ENCODE measurements around the gene LY6G5B.

The LY6G5B gene, protein sequence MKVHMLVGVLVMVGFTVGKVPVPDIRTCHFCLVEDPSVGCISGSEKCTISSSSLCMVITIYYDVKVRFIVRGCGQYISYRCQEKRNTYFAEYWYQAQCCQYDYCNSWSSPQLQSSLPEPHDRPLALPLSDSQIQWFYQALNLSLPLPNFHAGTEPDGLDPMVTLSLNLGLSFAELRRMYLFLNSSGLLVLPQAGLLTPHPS

DNA sequence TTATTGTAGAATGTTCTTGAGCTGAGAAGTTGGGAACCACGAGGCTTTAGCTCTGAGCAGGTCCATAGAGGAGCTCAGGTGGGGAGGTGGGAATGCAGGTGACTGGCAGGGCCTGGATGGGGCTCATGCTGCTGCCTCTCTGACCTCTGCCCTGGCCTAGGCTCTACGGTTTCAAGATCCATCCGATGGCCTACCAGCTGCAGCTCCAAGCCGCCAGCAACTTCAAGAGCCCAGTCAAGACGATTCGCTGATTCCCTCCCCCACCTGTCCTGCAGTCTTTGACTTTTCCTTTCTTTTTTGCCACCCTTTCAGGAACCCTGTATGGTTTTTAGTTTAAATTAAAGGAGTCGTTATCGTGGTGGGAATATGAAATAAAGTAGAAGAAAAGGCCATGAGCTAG lies at the start of gene LY6G5B:
LY6G5B (plus strand) TSS at position 301 of the 400 bp plus-strand sequence. CDS start 975 bp downstream, outside the sequence.
- no peak for DNase-seq (ENCODE audit: low read depth)

DNA sequence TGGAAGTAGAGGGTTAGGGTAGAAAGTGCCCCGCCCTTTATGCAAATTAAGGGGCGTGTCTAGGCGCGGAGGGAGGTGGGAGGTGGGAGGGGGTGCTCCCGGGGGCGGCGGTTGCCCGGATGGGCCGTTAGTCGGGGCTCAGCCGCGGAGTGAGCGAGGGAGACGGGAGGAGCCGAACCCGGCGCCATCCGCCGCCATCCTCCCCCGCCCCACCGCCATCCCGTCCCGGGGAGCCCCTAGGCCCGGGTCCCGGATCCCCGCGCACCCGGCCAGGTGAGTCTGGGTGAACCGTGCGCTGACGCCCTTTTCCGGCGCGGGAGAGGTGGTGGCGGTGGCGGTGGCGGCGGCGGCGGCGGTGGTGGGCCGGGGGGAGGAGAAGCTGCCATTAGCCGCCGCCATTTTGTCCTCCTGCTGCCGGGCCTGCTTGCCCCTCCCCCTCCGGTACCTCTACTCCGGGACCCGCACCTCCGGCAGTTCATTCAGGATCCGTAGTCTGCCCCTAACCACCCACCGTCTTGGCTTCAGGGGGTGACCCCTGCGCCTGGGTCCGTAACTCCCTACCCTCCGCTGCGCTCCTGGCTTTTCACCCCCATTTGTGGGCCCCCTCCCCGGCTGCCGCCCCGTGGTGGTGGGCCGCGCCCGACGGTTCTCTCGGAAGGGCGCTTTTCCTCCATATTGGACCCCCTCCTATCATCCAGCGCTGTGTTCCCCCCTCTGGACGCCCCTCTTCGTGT lies 49.0 kb upstream of the LY6G5B start, which contains the start of gene PRRC2A:
PRRC2A (plus strand) TSS at position 130 of the 734 bp plus-strand sequence. CDS start 2,075 bp downstream, outside the sequence.
- peak; percentile 93 for DNase-seq (ENCODE audit: low read depth)

DNA sequence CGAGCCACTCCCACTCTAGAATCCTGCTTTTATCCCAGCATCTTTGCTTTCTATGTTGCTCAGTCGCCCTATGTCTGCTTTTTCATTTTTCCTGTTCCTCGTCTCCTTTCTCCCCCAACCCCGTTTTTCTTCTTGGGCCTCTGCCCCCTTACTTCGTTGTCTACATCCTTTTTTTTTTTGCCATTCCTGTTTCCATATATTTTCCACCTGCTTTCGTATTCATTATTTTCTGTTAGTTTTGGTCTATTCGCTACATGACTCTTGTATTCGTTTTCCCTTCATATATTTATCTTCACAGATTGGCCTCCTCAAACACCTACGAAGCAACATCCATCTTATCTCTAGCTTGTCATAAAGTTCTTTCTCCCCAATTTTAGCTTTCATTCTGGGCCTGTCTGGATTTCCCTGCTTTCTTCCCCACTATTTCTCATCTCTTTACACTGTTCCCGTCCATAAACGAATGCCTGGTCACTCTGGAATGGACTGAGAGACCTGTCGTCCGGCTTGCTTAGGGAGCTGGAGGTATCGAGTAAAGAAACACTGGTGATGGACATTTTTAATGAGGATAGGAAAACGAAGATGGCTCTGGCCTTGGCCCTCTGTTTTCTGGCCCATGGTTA lies 48.3 kb upstream of the LY6G5B start:
- DNase-seq (ENCODE audit: low read depth), result no peak

DNA sequence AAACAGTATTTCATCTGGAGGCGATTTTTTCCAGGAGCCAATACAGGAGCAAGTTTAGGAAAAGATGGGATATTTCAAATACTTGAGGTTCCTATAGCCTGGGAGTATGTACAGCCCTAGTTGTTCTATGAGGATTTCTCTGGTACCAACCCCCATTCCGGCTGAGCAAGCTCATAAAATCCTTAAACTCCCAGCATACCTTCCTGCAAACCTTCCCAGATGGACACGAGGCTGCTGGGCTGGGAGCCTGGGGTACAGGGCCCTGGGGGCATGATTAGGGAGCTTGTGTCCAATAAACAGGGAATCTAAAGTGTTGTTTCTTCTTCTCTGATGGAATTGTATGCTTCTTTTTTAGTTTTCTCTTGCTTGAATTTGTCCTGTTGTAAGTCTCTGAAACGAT lies 47.8 kb upstream of the LY6G5B start:
- no peak for DNase-seq (ENCODE audit: low read depth)

DNA sequence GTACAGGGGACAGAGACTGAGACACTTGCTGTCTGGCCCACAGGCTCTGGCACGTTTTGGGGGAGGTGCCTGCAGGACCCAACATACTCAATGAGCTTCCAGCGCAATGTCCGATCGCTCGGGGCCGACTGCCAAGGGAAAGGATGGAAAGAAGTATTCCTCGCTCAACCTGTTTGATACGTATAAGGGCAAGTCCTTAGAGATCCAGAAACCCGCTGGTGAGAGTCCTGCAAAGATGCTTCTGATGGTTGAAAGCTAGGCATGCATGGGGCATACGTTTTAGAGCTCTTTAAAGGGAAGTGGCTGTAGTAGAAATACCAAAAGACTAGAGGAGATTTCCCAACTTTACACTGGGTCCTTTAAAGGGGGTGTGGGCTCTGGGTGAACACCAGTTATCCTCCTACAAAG lies 47.1 kb upstream of the LY6G5B start:
- DNase-seq (ENCODE audit: low read depth), result no peak

DNA sequence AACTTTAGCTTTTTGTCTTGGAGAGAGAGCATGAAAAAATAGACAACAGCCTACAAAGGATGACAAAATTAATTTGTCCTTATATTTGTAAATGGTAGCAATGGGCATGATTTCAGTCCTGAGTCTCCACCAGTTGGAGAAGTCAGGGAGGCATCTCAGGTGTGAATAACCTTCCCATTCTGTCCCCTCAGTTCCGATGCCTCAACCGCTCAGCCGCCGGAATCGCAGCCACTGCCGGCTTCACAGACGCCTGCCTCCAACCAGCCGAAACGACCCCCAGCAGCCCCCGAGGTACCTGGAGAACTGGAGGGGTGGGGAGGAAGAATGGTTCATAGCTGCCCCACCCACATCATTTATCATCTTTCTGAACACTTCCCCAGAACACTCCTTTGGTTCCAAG lies 45.7 kb upstream of the LY6G5B start:
- no peak for DNase-seq (ENCODE audit: low read depth)

DNA sequence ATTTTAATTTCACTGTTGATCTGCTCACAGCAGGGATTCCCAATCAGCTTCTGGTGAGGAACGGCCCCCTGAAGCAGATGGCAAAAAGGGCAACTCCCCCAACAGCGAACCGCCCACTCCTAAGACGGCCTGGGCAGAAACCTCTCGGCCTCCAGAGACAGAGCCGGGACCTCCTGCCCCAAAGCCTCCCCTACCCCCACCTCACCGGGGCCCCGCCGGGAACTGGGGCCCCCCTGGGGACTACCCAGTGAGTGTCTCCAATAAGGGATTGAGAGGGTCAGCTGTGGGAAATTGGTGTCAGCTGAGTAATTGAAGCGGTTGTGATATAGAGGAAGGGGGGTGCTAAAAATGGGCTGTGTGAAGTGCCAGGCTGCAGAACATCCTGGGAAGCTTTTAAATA lies 42.8 kb upstream of the LY6G5B start:
- DNase-seq (ENCODE audit: low read depth), result no peak

DNA sequence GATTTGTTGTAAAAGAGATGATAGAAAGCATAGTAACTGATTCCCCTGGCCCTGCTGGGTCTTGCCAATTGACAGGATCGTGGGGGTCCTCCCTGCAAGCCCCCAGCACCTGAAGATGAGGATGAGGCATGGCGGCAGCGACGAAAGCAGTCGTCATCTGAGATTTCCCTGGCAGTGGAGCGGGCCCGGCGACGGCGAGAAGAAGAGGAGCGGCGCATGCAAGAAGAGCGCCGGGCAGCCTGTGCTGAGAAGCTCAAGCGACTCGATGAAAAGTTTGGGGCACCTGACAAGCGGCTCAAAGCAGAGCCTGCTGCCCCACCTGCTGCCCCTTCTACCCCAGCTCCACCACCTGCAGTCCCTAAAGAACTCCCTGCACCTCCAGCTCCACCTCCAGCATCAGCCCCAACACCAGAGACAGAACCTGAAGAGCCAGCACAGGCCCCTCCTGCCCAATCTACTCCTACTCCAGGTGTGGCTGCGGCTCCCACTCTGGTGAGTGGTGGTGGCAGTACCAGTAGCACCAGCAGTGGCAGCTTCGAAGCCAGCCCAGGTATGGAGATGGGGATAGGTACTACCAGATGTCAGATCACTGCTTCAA lies 42.0 kb upstream of the LY6G5B start:
- no peak for DNase-seq (ENCODE audit: low read depth)

DNA sequence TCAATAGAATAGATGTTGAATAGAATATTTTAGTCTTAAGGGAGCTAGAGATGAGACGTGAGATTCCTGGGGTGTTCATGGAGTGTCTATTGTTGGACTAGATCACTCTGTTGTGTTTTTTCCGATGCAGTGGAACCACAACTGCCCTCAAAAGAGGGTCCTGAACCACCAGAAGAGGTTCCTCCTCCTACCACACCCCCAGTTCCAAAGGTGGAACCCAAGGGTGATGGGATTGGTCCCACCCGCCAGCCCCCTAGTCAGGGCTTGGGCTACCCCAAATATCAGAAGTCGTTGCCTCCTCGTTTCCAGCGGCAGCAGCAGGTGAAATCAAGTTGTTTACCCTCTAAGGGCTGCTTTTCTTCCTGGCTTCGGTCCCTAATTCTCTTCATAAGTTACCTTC lies 40.8 kb upstream of the LY6G5B start:
- DNase-seq (ENCODE audit: low read depth), result no peak

DNA sequence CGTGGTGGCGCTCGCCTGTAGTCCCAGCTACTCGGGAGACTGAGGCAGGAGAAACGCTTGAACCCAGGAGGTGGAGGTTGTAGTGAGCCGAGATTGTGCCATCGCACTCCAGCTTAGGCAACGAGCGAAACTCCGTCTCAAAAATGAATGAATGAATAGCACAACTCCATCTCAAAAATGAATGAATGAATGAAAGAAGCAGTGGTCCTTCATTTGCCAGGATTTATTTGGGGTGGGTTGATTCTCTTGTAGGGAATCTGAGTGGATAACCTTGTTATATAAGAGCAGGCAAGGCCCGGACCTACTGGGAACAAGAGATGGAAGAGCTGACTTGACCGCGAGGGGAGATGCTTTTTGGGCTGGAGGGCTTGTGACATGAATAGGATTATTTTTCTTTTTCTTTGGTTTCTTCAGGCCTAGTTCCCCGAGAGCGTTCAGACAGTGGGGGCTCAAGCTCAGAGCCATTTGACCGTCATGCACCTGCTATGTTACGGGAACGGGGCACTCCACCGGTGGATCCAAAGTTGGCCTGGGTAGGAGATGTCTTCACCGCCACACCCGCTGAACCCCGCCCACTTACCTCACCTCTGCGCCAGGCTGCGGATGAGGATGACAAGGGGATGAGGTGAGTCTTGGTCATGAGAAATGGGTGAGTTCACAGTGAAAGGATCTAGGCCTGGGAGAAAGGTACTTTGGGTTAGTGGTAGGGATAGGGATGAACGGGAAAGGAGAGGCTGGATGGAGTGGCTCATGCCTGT lies 39.4 kb upstream of the LY6G5B start:
- DNase-seq (ENCODE audit: low read depth), result no peak

DNA sequence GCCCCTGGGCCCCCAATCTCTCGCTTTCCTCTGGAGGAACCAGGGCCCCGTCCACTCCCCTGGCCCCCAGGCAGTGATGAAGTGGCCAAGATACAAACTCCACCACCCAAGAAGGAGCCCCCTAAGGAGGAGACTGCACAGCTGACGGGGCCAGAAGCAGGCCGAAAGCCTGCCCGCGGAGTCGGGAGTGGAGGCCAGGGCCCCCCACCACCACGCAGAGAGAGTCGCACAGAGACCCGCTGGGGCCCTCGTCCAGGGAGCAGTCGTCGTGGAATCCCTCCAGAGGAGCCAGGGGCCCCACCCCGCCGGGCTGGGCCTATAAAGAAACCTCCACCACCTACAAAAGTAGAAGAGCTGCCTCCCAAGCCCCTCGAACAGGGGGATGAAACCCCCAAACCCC lies 38.6 kb upstream of the LY6G5B start:
- DNase-seq (ENCODE audit: low read depth), result no peak

DNA sequence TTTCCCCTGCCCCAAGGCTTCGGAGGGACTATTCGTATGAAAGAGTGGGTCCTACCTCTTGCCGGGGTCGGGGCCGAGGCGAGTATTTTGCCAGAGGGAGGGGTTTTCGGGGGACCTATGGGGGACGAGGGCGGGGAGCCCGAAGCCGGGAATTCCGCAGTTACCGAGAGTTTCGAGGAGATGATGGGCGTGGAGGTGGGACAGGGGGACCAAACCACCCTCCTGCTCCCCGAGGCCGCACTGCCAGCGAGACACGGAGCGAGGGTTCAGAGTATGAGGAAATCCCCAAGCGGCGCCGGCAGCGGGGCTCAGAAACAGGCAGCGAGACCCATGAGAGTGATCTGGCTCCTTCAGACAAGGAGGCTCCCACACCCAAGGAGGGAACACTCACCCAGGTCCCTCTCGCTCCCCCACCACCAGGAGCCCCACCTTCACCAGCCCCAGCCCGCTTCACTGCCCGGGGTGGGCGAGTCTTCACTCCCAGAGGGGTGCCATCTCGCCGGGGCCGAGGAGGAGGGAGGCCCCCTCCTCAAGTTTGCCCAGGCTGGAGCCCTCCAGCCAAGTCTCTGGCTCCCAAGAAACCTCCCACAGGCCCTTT lies 38.0 kb upstream of the LY6G5B start:
- no peak for DNase-seq (ENCODE audit: low read depth)

DNA sequence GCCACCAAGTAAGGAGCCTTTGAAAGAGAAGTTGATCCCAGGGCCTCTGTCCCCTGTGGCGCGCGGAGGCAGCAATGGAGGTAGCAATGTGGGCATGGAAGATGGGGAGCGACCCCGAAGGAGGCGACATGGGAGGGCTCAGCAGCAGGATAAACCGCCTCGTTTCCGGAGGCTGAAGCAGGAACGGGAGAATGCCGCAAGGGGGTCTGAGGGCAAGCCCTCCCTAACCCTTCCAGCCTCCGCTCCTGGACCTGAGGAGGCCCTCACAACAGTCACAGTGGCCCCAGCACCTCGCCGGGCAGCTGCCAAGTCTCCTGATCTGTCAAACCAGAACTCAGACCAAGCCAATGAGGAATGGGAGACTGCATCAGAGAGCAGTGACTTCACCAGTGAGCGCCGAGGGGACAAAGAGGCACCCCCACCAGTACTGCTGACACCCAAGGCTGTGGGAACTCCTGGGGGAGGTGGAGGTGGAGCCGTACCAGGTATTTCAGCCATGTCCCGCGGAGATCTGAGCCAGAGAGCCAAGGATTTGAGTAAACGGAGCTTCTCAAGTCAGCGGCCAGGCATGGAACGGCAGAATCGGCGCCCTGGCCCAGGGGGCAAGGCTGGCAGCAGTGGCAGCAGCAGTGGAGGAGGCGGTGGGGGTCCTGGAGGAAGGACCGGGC lies 37.4 kb upstream of the LY6G5B start:
- DNase-seq (ENCODE audit: low read depth), result no peak

DNA sequence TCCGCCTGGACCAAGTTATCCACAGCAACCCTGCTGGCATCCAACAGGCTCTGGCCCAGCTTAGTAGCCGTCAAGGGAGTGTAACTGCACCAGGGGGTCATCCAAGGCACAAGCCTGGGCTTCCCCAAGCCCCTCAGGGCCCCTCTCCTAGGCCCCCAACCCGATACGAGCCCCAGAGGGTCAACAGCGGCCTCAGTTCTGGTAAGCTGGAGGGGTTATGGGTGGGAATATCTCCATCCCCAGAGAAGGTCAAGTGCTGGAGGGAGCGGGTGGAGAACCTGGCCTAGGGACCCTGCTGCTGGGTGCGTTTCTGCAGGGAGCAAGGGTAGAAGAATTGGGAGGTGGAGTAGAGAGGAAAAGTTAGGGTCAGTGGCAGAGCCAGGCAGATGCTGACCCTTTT lies 36.3 kb upstream of the LY6G5B start:
- no peak for DNase-seq (ENCODE audit: low read depth)

DNA sequence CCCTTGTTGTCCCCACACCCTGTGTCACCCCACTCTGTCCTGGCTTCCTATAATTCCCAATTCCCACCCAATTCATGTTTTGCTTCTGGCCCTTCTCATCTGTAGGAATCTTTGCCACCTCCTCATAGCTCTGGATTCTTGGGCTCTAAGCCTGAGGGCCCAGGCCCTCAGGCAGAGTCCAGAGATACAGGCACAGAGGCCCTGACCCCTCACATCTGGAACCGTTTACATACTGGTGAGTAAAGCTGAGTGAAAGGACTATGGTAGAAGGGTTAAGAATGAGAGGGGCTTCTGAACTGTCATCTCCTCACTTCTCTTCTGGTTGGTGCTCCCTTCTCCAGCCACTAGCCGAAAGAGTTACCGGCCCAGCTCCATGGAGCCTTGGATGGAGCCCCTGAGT lies 35.6 kb upstream of the LY6G5B start:
- no peak for DNase-seq (ENCODE audit: low read depth)

DNA sequence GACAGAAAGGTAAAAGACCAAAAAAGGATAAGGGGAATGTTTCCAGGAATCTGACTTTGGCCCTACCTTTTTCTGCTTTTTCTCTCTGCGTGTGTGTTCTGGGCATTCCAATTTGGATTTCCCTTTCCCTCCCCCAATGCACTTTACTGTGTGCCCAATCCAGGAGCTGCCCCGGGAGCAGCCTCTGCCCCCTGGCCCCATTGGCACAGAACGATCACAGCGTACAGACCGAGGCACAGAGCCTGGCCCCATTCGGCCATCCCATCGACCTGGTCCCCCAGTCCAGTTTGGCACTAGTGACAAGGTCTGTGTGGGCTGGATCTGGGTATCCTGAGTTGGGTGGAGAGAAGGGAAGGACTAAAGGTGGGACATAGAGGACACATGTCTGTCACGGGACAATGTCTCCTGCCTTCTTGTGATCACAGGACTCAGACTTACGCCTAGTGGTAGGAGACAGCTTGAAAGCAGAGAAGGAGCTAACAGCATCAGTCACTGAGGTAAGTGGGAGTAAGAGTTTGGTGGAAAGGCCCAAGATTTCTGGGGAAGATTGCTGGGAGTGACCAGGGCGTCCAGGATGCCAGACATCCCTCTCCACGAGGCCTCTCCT lies 34.7 kb upstream of the LY6G5B start:
- DNase-seq (ENCODE audit: low read depth), result no peak

DNA sequence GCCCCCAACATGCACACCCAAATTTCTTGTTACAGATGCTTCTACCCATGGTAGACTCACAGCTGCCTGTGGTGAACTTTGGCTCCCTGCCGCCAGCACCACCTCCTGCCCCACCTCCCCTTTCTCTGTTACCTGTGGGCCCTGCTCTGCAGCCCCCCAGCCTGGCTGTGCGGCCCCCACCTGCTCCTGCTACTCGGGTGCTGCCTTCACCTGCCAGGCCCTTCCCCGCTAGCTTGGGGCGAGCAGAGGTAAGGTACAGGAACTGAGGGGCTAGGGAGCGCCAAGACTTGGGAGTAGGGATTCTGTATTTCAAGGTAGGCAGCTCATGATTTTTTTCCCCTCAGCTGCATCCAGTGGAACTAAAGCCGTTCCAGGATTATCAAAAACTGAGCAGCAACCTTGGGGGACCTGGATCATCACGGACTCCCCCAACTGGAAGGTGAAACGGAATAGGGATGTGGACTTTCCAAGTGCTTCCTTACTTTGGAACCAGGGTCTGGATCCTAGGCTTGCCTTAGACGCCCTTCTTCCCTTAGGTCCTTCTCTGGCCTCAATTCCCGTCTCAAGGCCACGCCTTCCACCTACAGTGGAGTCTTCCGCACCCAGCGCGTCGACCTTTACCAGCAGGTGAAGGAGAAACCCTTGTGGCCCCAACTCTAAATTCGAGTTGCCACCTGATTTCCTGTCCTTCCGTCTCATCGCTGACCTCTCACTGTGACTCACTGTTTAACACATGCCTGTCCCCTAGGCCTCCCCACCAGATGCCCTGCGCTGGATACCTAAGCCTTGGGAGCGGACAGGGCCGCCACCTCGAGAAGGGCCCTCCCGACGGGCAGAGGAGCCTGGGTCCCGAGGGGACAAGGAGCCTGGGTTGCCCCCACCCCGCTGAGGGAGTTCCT lies 32.8 kb upstream of the LY6G5B start:
- no peak for DNase-seq (ENCODE audit: low read depth)

DNA sequence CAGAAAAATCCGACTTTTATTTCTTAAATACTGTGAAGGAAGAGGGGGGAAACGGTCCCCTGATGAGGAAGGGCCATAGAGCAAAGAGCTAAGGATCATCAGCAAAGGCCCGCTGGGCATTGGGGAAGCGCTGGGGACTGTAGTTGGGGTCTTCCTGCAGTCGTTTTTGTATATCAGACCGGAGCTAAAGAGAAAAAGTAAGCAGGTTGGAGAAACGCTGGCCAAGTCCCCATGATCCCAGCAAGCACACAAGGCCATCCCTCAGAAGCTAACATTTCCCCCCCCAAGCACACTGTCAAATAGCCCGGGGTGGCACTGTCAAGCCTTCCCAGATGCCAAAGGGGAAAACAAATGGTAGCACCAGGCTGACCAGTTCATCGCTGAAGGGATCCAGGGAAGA lies 30.7 kb upstream of the LY6G5B start:
- no peak for DNase-seq (ENCODE audit: low read depth)

DNA sequence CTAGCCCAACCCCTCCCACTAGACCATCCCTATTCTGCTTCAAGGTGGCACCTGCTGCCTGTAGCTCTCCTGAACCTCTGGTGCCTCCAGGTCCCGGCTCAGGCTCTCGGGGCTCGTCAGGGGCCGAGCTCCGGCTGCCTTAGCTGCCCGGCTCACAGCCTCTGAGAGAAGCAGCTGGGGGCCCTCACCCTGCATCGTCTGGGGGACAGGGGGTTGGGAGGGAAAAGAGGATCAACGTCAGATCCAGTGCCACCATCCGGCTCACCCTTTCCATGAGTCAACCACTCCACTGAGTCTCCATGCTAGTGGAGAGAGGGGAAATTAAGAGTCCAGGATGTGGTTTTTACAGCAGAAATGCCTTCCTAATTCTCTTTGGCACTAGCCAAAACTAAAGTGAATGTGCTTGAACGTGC lies 30.3 kb upstream of the LY6G5B start:
- no peak for DNase-seq (ENCODE audit: low read depth)

DNA sequence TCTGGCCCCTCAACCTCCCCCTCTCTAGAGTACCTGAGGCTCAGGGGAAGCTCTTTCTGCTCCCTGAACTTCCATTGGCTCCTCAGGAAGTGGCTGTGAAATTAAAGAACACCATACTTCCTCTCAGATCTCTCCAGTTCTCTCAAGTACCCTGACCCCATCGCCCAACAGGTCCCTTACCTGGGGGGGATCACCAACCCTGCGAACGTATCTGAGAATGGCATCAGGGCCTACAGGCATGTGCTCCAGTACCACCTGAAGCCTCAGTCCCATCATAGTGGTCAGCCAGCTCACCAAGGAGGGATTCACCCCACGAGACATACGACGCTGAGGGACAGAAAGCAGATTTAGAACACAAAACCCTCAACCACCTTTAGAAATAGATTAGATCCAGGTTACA lies 29.2 kb upstream of the LY6G5B start:
- no peak for DNase-seq (ENCODE audit: low read depth)

Data from activated T-helper 9 cell treated with anti-CD3 and anti-CD28 coated beads, Interleukin-2, amount 50 U/mL, for 16 hours (primary cell).